K562 (cell line): ENCODE measurements around the gene SLC39A3. TPM values are rescaled to one million over a fixed set of nuclear protein-coding genes. Genes with fewer than 3 reads are reported as not detected.

Experiments
- HNRNPL ChIP-seq: fragments of 200-400 bp; formaldehyde crosslinking; IDR thresholded peaks from 2 replicates; pipeline ENCODE4 v1.6.1; 2017; ENCODE audit warnings: low read depth, mild to moderate bottlenecking, low read length
- POLR2H ChIP-seq: IDR thresholded peaks from 2 replicates; pipeline ENCODE4 v1.6.1; 2016; ENCODE audit warnings: missing genetic modification characterization, low read depth, mild to moderate bottlenecking, control low read depth, missing compliant biosample characterization, moderate library complexity
- TFAM ChIP-seq: fragments of 250-450 bp; sonication (Bioruptor Pico); conservative IDR thresholded peaks from 2 replicates; pipeline ENCODE4 v1.5.0; 2021; ENCODE audit warnings: mild to moderate bottlenecking, moderate library complexity
- ZNF124 ChIP-seq: sonication (generic); formaldehyde crosslinking; IDR thresholded peaks from 2 replicates; pipeline ENCODE4 v1.8.1; 2022; ENCODE audit warnings: missing genetic modification reagents
- ZNF561 ChIP-seq: fragments of 450-650 bp; formaldehyde crosslinking; conservative IDR thresholded peaks from 2 replicates; pipeline ENCODE4 v1.4.0; 2020; ENCODE audit warnings: mild to moderate bottlenecking, moderate library complexity
- polyA plus RNA-seq, 8 experiments: library from polyadenylated mRNA; depleted of rRNA in 4 of 8; stranded (reverse) in 5 of 8; unstranded in 3 of 8; fragments of >200 nt; fragmentation: Nextera tagmentation in 2 of 8; fragmentation: Illumina TruSeq in 1 of 8; extraction: Ambion mirVana in 2 of 8; extraction: Trizol in 1 of 8; gene quantifications; 2 replicates each; pipeline versions ENCODE4 v1.2.1 to v1.2.3, GENCODE V29; 2011 to 2014; ENCODE audit warnings: inconsistent platforms in 1 of 8, missing spikeins in 1 of 8
- total RNA-seq, 7 experiments: library from RNA; depleted of rRNA in 6 of 7; stranded (reverse); fragments of >200 nt in 6 of 7; fragmentation: Illumina TruSeq in 2 of 7; extraction: Trizol in 2 of 7; gene quantifications; 2 replicates each; pipeline versions ENCODE4 v1.2.1 to v1.2.3, GENCODE V29; 2011 to 2021; ENCODE audit warnings: low replicate concordance in 1 of 7
- TF ChIP-seq, protein P1 (sequence below): sonication (generic); formaldehyde crosslinking; IDR thresholded peaks from 2 replicates; pipeline ENCODE4 v1.8.0; 2022; ENCODE audit warnings: mild to moderate bottlenecking, missing genetic modification reagents
- TF ChIP-seq, protein P2 (sequence below): fragments of 150-350 bp; conservative IDR thresholded peaks from 2 replicates; pipeline ENCODE4 v1.6.1; 2014; ENCODE audit warnings: low read length
- TF ChIP-seq, protein P3 (sequence below): sonication (generic); formaldehyde crosslinking; IDR thresholded peaks from 2 replicates; pipeline ENCODE4 v1.8.0; 2023; ENCODE audit warnings: missing genetic modification reagents, mild to moderate bottlenecking, borderline replicate concordance
- TF ChIP-seq, protein P4 (sequence below), 2 experiments: IDR thresholded peaks in 1 of 2; conservative IDR thresholded peaks in 1 of 2; 2 replicates each; pipeline ENCODE4 v1.6.1; 2016; ENCODE audit warnings: low read depth in 2 of 2, mild to moderate bottlenecking in 1 of 2, missing compliant biosample characterization in 1 of 2, missing genetic modification characterization in 1 of 2, moderate library complexity in 1 of 2

Gene SLC39A3
- total and polyA plus RNA-seq, 9 of the 15 experiments (the other 6 are each of a cell fraction or from before 2014, with no cell fraction given): 2.3 to 215 (median 127) TPM

DNA sequence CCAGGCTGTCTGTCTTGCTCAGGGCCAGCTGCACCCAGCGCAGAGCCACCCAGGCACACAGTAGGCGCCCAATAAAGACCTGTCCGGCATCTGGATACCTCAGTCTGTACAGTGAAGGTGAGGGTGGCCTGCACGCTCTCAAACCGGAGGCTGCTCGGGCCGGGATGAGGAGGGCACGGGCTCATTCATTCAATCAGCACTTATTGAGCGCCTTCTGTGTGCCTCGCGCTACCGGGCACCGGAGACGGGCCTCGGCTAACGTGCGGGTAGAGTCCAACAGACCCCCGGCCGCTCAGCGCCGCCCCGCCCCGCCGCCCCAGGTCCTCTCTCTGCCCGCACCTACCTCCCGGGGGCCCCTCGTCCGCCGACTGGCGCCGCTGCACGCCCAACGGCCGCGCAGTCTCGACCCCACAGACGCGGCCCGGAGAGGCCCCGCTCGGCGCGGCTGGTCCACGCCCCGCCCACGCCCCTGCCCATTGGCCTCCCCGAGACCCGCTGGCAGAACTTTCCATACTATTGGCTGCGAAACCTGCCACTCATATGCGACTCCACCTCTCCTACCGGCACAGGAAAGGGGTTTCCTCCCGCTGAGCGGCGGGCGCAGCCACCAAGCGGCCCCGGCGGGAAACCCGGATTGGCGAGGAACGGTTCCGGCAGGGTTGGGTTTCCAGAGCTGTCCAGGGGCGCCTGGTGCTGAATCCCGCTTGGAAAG, at the start of gene SLC39A3 (continued):
- TF ChIP-seq, protein P1, sequence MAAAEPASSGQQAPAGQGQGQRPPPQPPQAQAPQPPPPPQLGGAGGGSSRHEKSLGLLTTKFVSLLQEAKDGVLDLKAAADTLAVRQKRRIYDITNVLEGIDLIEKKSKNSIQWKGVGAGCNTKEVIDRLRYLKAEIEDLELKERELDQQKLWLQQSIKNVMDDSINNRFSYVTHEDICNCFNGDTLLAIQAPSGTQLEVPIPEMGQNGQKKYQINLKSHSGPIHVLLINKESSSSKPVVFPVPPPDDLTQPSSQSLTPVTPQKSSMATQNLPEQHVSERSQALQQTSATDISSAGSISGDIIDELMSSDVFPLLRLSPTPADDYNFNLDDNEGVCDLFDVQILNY (CRISPR knock-in tag): peak; percentile 89
- no peak for TF ChIP-seq HNRNPL
- TF ChIP-seq ZNF561 (CRISPR knock-in tag): no peak
- TF ChIP-seq, protein P2, sequence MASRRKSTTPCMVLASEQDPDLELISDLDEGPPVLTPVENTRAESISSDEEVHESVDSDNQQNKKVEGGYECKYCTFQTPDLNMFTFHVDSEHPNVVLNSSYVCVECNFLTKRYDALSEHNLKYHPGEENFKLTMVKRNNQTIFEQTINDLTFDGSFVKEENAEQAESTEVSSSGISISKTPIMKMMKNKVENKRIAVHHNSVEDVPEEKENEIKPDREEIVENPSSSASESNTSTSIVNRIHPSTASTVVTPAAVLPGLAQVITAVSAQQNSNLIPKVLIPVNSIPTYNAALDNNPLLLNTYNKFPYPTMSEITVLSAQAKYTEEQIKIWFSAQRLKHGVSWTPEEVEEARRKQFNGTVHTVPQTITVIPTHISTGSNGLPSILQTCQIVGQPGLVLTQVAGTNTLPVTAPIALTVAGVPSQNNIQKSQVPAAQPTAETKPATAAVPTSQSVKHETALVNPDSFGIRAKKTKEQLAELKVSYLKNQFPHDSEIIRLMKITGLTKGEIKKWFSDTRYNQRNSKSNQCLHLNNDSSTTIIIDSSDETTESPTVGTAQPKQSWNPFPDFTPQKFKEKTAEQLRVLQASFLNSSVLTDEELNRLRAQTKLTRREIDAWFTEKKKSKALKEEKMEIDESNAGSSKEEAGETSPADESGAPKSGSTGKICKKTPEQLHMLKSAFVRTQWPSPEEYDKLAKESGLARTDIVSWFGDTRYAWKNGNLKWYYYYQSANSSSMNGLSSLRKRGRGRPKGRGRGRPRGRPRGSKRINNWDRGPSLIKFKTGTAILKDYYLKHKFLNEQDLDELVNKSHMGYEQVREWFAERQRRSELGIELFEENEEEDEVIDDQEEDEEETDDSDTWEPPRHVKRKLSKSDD: no peak
- no peak for TF ChIP-seq TFAM (CRISPR knock-in tag)
- no peak for TF ChIP-seq POLR2H (tag)
- TF ChIP-seq, protein P3, sequence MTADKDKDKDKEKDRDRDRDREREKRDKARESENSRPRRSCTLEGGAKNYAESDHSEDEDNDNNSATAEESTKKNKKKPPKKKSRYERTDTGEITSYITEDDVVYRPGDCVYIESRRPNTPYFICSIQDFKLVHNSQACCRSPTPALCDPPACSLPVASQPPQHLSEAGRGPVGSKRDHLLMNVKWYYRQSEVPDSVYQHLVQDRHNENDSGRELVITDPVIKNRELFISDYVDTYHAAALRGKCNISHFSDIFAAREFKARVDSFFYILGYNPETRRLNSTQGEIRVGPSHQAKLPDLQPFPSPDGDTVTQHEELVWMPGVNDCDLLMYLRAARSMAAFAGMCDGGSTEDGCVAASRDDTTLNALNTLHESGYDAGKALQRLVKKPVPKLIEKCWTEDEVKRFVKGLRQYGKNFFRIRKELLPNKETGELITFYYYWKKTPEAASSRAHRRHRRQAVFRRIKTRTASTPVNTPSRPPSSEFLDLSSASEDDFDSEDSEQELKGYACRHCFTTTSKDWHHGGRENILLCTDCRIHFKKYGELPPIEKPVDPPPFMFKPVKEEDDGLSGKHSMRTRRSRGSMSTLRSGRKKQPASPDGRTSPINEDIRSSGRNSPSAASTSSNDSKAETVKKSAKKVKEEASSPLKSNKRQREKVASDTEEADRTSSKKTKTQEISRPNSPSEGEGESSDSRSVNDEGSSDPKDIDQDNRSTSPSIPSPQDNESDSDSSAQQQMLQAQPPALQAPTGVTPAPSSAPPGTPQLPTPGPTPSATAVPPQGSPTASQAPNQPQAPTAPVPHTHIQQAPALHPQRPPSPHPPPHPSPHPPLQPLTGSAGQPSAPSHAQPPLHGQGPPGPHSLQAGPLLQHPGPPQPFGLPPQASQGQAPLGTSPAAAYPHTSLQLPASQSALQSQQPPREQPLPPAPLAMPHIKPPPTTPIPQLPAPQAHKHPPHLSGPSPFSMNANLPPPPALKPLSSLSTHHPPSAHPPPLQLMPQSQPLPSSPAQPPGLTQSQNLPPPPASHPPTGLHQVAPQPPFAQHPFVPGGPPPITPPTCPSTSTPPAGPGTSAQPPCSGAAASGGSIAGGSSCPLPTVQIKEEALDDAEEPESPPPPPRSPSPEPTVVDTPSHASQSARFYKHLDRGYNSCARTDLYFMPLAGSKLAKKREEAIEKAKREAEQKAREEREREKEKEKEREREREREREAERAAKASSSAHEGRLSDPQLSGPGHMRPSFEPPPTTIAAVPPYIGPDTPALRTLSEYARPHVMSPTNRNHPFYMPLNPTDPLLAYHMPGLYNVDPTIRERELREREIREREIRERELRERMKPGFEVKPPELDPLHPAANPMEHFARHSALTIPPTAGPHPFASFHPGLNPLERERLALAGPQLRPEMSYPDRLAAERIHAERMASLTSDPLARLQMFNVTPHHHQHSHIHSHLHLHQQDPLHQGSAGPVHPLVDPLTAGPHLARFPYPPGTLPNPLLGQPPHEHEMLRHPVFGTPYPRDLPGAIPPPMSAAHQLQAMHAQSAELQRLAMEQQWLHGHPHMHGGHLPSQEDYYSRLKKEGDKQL (CRISPR knock-in tag): no peak
- TF ChIP-seq, protein P4, sequence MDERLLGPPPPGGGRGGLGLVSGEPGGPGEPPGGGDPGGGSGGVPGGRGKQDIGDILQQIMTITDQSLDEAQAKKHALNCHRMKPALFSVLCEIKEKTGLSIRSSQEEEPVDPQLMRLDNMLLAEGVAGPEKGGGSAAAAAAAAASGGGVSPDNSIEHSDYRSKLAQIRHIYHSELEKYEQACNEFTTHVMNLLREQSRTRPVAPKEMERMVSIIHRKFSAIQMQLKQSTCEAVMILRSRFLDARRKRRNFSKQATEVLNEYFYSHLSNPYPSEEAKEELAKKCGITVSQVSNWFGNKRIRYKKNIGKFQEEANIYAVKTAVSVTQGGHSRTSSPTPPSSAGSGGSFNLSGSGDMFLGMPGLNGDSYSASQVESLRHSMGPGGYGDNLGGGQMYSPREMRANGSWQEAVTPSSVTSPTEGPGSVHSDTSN (CRISPR knock-in tag; IDR thresholded peaks at IDR 0.05; ENCODE audit: low read depth): peak; percentile 95
- TF ChIP-seq, protein P4 (tag; conservative IDR thresholded peaks at IDR 0.05; ENCODE audit: low read depth): peak; percentile 97
- TF ChIP-seq ZNF124 (CRISPR knock-in tag): 0 out of 2 replicates have a peak, but pooled peaks have one; percentile 55
